HG03196 (cell line): ENCODE results near the gene TLX3.
"Not testable (repeated sequence)": the region's sequence is repeated elsewhere in the genome, so short reads cannot be mapped to it uniquely, and the experiment has no call there.

ENCODE experiments used
- ATAC-seq: cut with Tn5 transposase; IDR thresholded peaks from one replicate; pipeline ENCODE4 v1.9.1; 2021; ENCODE audit not compliant: unreplicated experiment

TLX3 gene

GRCh38 chr5:171322527-171322926 lies 13.5 kb downstream of the TLX3 start:
- ATAC-seq: no peak

DNA sequence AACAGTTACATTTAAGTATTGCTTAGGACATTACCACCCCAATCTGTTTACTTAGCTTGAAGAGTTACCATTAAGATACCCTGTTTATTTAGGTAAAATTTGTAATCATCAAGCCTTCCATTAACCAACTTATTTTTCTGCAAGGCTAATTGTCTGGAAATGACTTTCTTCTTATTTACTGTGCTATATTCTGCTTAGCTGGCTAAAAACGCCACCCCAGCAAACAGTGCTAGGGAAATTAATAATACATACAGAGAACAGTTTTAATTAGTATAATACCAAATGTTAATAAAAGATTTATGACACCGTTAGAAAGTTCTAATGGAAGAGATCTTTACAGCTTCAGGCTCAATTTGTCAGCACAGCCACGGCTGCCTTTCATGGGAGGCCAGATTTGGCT lies 14.0 kb downstream of the TLX3 start:
- ATAC-seq: no peak

- ATAC-seq: no peak
Measured at GRCh38 chr5:171323806-171324632, 15.0 kb downstream of the TLX3 start.

- ATAC-seq: no peak
Measured at GRCh38 chr5:171330021-171330420, 21.0 kb downstream of the TLX3 start.

DNA sequence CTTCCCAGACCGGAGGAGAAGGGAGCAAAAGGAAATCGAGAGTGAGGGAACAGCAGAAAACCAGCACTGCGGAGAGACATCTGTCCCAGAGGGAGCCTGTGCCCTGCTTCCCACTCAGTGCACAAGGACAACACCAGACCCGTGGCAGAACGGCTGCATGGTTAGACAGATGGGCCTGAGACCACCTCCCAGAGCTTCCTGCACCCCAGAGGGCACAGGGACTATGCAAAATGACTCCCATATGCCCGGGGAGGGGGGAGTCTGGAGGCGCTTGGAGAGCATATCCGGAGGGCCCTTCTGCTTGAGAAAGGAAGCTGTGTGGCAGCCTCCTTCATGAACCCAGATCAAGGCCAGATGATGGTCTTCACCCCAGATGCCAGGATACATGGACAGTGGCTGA lies 26.6 kb downstream of the TLX3 start:
- ATAC-seq: no peak

- ATAC-seq: no peak
Measured at GRCh38 chr5:171336521-171337209, 27.6 kb downstream of the TLX3 start.

- no peak for ATAC-seq
Measured at GRCh38 chr5:171337210-171337569, 28.1 kb downstream of the TLX3 start.

DNA sequence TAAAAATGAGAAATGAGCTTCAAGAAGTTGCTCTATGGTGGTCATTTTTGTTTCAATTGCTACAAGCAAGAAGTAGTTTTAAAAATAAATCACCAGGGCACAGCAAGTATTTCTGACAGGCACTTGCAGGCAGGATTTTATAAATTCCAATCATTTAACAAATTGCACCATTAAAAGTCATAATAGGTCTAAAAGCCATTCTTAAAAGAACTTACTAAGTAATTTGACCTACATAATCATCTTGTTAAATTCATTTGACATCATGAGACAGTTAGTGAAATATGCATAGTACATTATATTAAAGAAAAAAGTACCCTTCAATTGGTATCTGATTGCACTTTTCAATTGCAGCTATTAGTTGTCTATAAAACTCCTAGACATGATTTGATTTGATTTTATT lies 31.0 kb downstream of the TLX3 start:
- no peak for ATAC-seq

GRCh38 chr5:171340491-171340890 lies 31.4 kb downstream of the TLX3 start:
- ATAC-seq: no peak

DNA sequence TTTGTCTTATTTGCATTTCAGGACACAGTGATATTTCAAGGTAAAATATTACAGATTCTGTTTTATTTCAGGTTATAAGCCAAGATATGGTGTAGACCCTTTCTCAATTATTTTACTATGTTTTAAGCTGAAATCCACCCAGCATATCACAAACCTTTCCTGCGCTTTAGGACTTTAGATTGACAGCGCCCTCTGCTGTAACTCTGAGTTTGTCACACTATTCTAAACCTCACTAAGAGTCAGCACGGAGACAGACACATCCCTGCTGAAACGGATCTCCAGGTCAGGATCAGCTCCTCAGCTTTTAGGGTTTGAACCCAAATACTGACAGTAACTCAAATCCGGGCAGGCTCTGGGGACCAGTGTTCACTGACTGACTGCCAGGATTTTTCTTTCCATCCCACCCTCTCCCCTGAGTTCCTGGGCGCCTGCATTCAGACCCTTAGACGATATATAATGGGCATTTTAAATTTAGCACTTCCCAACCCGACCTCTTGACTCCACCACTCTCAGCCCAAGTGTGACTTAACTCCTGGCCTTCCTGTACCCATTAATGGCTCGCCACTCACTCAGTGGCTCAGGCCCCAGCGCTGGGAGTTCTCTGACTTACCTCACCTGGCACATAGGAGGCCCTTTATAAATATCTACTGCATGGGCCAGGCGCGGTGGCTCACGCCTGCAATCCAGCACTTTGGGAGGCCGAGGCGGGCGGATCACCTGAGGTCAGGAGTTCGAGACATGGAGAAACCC lies 33.5 kb downstream of the TLX3 start:
- no peak for ATAC-seq

DNA sequence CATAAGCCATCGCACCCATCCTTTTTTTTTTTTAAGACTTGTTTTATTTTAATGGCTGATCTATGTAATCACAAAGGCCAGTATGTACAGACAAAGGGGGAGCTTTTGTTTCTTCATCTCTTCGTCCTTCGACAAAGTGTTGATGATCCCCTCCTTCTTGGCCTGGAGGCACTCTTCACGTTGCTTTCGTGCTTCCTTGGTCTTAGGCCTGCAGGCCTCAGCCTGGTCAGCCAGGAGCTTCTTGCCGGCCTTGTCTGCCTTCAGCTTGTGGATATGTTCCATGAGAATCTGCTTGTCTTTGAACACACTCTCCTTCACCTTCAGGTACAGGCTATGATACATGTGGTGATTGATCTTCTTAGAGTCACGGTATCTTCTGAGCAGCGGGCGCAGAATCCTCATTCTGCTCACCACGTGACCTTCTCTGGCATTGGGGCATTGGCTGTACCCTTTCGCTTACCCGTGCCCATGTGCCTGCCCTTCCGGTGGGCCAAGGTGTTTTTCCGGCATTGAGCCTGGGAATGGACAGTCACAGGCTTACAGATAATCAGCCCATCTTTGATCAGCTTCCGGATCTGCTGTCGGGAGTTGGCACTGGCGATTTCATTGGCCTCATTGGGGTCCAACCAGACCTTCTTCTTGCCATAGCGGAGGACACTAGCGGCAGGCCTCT lies 36.0 kb downstream of the TLX3 start:
- ATAC-seq: no peak

- no peak for ATAC-seq
Measured at GRCh38 chr5:171351536-171352073, 42.6 kb downstream of the TLX3 start.

GRCh38 chr5:171355302-171355724 lies 46.3 kb downstream of the TLX3 start:
- ATAC-seq: peak; percentile 87

- no peak for ATAC-seq
Measured at GRCh38 chr5:171357843-171358242, 48.8 kb downstream of the TLX3 start.

- ATAC-seq: not testable (repeated sequence)
Measured at GRCh38 chr5:171361151-171361550, 52.1 kb downstream of the TLX3 start.
